CD4-positive, alpha-beta memory T cell (primary cell): Measurements from ENCODE around the gene PDE6B. TPM values are rescaled to one million over a fixed set of nuclear protein-coding genes. Genes with fewer than 3 reads are reported as not detected.

Experiments
- CTCF ChIA-PET: fragments of 350-600 bp; sonication (Branson Sonifier 250); formaldehyde crosslinking; loops from one replicate; lab custom pipeline; 2021; ENCODE audit warnings: inconsistent platforms; ENCODE audit not compliant: partially characterized antibody; lab: Charles Lee
- POLR2A ChIA-PET: fragments of 350-600 bp; sonication (Branson Sonifier 250); formaldehyde crosslinking; loops from one replicate; lab custom pipeline; 2021; ENCODE audit not compliant: partially characterized antibody; lab: Charles Lee
- DNase-seq, 5 donors: peaks; one replicate each; pipeline versions ENCODE4 v3.0.0 to v3.0.0-alpha.2; 2020 to 2022; ENCODE audit warnings: mixed read lengths in 1 of 5
- H3K27ac ChIP-seq: one replicate; pipeline ENCODE4 v1.7.0; 2013; ENCODE audit warnings: low read depth, low read length
- H3K27me3 ChIP-seq: 2 replicates; pipeline ENCODE4 v1.7.0; 2013; ENCODE audit warnings: mild to moderate bottlenecking, low read length, moderate library complexity; ENCODE audit not compliant: insufficient read depth
- H3K36me3 ChIP-seq: 2 replicates; pipeline ENCODE4 v1.7.0; 2013; ENCODE audit warnings: mild to moderate bottlenecking, low read length, moderate library complexity; ENCODE audit not compliant: insufficient read depth
- H3K4me1 ChIP-seq: 2 replicates; pipeline ENCODE4 v1.7.0; 2013; ENCODE audit warnings: mild to moderate bottlenecking, low read length, moderate library complexity; ENCODE audit not compliant: insufficient read depth
- H3K4me3 ChIP-seq, 2 donors: one replicate each; pipeline ENCODE4 v1.7.0; 2013; ENCODE audit warnings: low read length in 2 of 2, mild to moderate bottlenecking in 1 of 2
- H3K9me3 ChIP-seq, 2 donors: one replicate each; pipeline ENCODE4 v1.7.0; 2013; ENCODE audit warnings: low read length in 2 of 2, control low read depth in 1 of 2; ENCODE audit not compliant: control insufficient read depth in 1 of 2
- H3K27ac Mint-ChIP-seq, 7 donors: one replicate each; pipeline ENCODE4 v1.8.0; 2020 to 2021; ENCODE audit warnings: mixed read lengths in 7 of 7, mild to moderate bottlenecking in 6 of 7, inconsistent platforms in 3 of 7, moderate library complexity in 3 of 7
- H3K27me3 Mint-ChIP-seq, 2 donors: one replicate each; pipeline ENCODE4 v1.8.0; 2020 to 2021; ENCODE audit warnings: mixed read lengths in 2 of 2
- H3K36me3 Mint-ChIP-seq, 2 donors: one replicate each; pipeline ENCODE4 v1.8.0; 2020 to 2021; ENCODE audit warnings: mixed read lengths in 2 of 2, inconsistent platforms in 1 of 2, mild to moderate bottlenecking in 1 of 2
- H3K4me1 Mint-ChIP-seq, 4 donors: one replicate each; pipeline ENCODE4 v1.8.0; 2020 to 2021; ENCODE audit warnings: mixed read lengths in 4 of 4, mild to moderate bottlenecking in 1 of 4
- H3K4me3 Mint-ChIP-seq, 8 donors: one replicate each; pipeline ENCODE4 v1.8.0; 2020 to 2021; ENCODE audit warnings: mixed read lengths in 8 of 8, mild to moderate bottlenecking in 7 of 8, moderate library complexity in 6 of 8, inconsistent platforms in 3 of 8
- H3K9me3 Mint-ChIP-seq, 8 donors: one replicate each; pipeline ENCODE4 v1.8.0; 2020 to 2021; ENCODE audit warnings: mixed read lengths in 8 of 8, mild to moderate bottlenecking in 5 of 8, inconsistent platforms in 3 of 8, moderate library complexity in 1 of 8
- intact Hi-C: fragments of 100-400 bp; cut with micrococcal nuclease; formaldehyde crosslinking; loops from one replicate; pipeline ENCODE4 v1.15.1; 2023
- polyA plus RNA-seq, 2 donors: library from polyadenylated mRNA; unstranded; fragments of 300-500 nt; fragmentation: Illumina TruSeq; gene quantifications; one replicate each; pipeline ENCODE4 v1.2.3, GENCODE V29; 2021
- total RNA-seq, 2 experiments: library from RNA; stranded (reverse); gene quantifications; one replicate each; pipeline ENCODE4 v1.2.3, GENCODE V29; 2021

Gene PDE6B
- total and polyA plus RNA-seq, 4 experiments from 2014 or later = 15.3 to 17.6 (median 15.7) TPM

GRCh38 chr4:671769-672168, 46.4 kb downstream of the PDE6B start:
- no peaks in the 10 kb centered on the region for H3K9me3 ChIP-seq
- Mint-ChIP-seq H3K9me3 (no peaks in the 10 kb centered on the region), H3K4me3 (peak overlapping the region in 3 of 8 donors; percentile 49 to 70 (median 65)), H3K27me3 (no peaks in the 10 kb centered on the region), H3K27ac (peak overlapping the region in 1 of 7 donors; percentile 53), H3K36me3 (peaks cover 11 to 19% of the 10 kb centered on the region in 2 donors), H3K4me1 (peaks cover 0 to 15% (median 10%) of the 10 kb centered on the region in 4 donors)
- H3K4me3 ChIP-seq = no peak overlapping the region
- ChIA-PET POLR2A (interaction anchor here (1.0 kb wide), 1 partner anchor 9 kb away, joined by 3 read pairs; no protein-coding TSS in a partner anchor), CTCF (interaction anchor here (3.3 kb wide), 1 partner anchor 8 kb away, joined by 19 read pairs; no protein-coding TSS in a partner anchor)
- H3K4me1 ChIP-seq = peaks cover 16% of the 10 kb centered on the region
- H3K27me3 ChIP-seq = no peaks in the 10 kb centered on the region
- intact Hi-C loops = loop anchor here (5.0 kb wide), 2 partner anchors 334 to 1186 kb away; partner anchors contain the start of genes LETM1 and ZNF141
- H3K27ac ChIP-seq = no peak overlapping the region
- peak in 1 of 5 donors; percentile 28 for DNase-seq
- H3K36me3 ChIP-seq = peaks cover 12% of the 10 kb centered on the region

GRCh38 chr4:673349-674091, 48.1 kb downstream of the PDE6B start:
- POLR2A ChIA-PET = interaction anchor here (0.6 to 4.4 kb wide), 11 partner anchors 9 to 337 kb away, joined by 3 to 57 read pairs (median 4); partner anchors contain the start of genes GAK, PCGF3 and TMEM175
- Histone ChIP-seq H3K27ac (peak overlapping the region; percentile 99), H3K9me3 (no peaks in the 10 kb centered on the region), H3K4me1 (peaks cover 16% of the 10 kb centered on the region), H3K36me3 (peaks cover 12% of the 10 kb centered on the region), H3K27me3 (no peaks in the 10 kb centered on the region), H3K4me3 (peak overlapping the region; percentile 32 to 57)
- peak overlapping the region; percentile 74 to 92 (median 82) for H3K4me3 Mint-ChIP-seq
- no peaks in the 10 kb centered on the region for H3K27me3 Mint-ChIP-seq
- DNase-seq = peak in 1 of 5 donors; percentile 44
- H3K9me3 Mint-ChIP-seq = no peaks in the 10 kb centered on the region
- H3K36me3 Mint-ChIP-seq = peaks cover 11 to 19% of the 10 kb centered on the region in 2 donors
- CTCF ChIA-PET = interaction anchor here (1.4 to 3.3 kb wide), 2 partner anchors 10 to 429 kb away, joined by 3 to 19 read pairs; no protein-coding TSS in a partner anchor
- H3K4me1 Mint-ChIP-seq = peaks cover 2 to 18% (median 10%) of the 10 kb centered on the region in 4 donors
- peak overlapping the region; percentile 55 to 89 (median 79) for H3K27ac Mint-ChIP-seq
- intact Hi-C loops = loop anchor here (1.0 to 5.0 kb wide), 9 partner anchors 9 to 1184 kb away; partner anchors contain the start of genes DGKQ, GAK, LETM1 and PCGF3

DNA sequence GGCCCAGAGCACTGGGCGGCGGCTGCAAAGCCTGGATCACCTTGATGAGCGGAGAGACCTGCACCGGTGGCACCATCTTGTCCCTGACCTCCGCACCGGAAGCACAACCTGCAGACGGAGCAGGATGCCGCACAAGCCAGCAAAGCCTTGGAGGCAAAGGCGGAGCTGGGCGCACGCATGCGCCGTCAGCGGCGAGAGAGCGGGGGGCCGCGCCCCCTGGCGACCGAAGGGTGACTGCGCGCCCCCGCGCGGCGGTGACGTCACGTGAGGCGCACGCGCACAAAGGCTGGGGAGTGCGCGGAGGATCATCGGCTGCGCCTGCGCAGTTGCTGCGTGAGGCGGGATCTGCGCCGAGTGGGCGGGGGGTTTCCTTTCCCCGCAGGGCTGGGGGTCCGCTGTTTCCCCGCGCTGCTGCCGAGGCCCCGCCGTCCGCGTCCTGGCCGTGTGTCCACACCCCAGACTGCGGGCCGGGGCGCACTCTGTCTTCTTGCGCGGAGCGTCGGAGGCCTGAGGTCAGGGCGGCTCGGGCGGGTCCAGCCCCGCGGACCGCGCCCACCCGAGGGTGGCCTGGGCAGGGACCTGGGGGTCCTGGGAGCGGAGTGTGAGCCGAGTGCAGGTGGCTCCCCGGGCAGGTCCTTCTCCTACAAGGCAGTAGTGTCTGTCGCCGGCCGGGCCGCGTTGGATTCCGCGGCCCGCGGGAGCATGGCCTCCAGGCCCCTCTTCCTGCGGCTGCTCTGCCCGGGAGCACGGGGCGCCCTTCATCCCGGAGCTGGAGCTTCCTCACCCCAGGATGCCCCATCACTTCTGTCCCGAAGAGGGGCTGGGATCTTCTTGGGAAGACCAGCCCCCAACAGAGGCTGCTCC, 49.0 kb downstream of the PDE6B start, which contains the start of the genes ATP5ME and MYL5:
TSS of gene ATP5ME (minus strand) at position 105 of the 864 bp plus-strand sequence. CDS start at position 76, 29 bp downstream.
TSS of gene MYL5 (plus strand) at position 371 of the 864 bp plus-strand sequence. CDS start 3,485 bp downstream, outside the sequence.
- peaks cover 2 to 18% (median 10%) of the 10 kb centered on the region in 4 donors for H3K4me1 Mint-ChIP-seq
- peak within 1 kb of the TSS; percentile 99 for H3K27ac ChIP-seq
- H3K4me3 ChIP-seq = peak within 1 kb of the TSS; percentile 57 to 76
- H3K9me3 Mint-ChIP-seq = no peaks in the 10 kb centered on the region
- peak; percentile 98 to 100 (median 98) for DNase-seq
- no peaks in the 10 kb centered on the region for H3K27me3 ChIP-seq
- peak within 1 kb of the TSS; percentile 85 to 94 (median 92) for H3K27ac Mint-ChIP-seq
- CTCF ChIA-PET = interaction anchor here (1.4 to 3.3 kb wide), 2 partner anchors 11 to 430 kb away, joined by 3 to 19 read pairs; no protein-coding TSS in a partner anchor
- intact Hi-C loops = loop anchor here (1.0 to 5.0 kb wide), 9 partner anchors 10 to 1183 kb away; partner anchors contain the start of genes DGKQ, GAK, LETM1 and PCGF3
- peaks cover 11 to 19% of the 10 kb centered on the region in 2 donors for H3K36me3 Mint-ChIP-seq
- POLR2A ChIA-PET = interaction anchor here (0.6 to 4.4 kb wide), 15 partner anchors 9 to 550 kb away, joined by 3 to 57 read pairs (median 4); partner anchors contain the start of genes GAK, PCGF3, TMEM175 and ZNF718
- H3K9me3 ChIP-seq = no peaks in the 10 kb centered on the region
- peak within 1 kb of the TSS; percentile 86 to 93 (median 90) for H3K4me3 Mint-ChIP-seq
- H3K4me1 ChIP-seq = peaks cover 16% of the 10 kb centered on the region
- H3K36me3 ChIP-seq = peaks cover 12% of the 10 kb centered on the region
- no peaks in the 10 kb centered on the region for H3K27me3 Mint-ChIP-seq

DNA sequence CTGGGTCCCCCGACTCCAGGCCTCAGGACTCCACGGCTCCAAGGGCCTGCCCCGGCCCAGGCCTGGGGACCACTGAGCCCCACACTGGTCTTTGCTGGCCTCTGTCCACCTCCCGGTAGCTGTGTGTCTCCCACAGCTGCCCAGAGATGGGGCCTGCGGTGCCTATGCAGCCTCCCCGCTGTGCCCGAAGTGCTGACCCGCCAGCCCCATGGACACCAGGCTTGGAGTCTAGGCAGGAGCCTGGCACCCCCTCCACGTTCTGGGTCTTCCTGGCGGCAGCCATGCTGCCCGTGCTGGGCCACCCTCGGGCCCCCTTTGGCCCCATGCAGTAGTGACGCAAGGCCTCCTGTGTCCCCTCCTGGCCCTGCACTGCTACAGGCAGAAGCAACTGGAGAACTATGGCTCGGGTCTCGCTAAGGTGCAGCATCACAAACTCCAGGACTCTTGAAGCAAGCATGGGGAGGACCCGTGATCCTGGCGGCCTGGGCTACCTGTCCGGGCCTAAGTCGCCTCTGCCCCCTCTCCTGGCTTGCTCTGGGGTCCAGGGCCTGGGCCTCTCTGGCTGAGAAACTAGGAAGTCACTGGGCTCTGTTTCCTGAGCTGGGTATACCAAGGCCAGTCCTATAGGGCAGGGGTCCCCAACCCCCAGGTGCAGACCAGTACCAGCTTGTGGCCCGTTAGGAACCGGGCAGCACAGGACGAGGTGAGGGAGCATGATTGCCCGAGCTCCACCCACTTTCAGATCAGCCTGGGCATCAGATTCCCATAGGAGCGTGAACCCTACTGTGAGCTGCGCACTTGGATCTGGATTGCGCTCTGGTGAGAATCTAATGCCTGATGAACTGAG, 49.9 kb downstream of the PDE6B start:
- Mint-ChIP-seq H3K27me3 (no peaks in the 10 kb centered on the region), H3K4me3 (peak overlapping the region; percentile 61 to 92 (median 82)), H3K4me1 (peaks cover 2 to 20% (median 11%) of the 10 kb centered on the region in 4 donors), H3K27ac (peak overlapping the region; percentile 66 to 94 (median 84)), H3K36me3 (peaks cover 11 to 19% of the 10 kb centered on the region in 2 donors), H3K9me3 (no peaks in the 10 kb centered on the region)
- intact Hi-C loops = no loop called here
- H3K27me3 ChIP-seq = no peaks in the 10 kb centered on the region
- ChIA-PET POLR2A (interaction anchor here (1.0 to 4.4 kb wide), 3 partner anchors 8 to 107 kb away, joined by 4 to 57 read pairs (median 7); no protein-coding TSS in a partner anchor), CTCF (no interaction called here)
- peak overlapping the region; percentile 99 for H3K27ac ChIP-seq
- peak in 1 of 5 donors; percentile 48 for DNase-seq
- peak overlapping the region; percentile 47 to 76 for H3K4me3 ChIP-seq
- H3K4me1 ChIP-seq = peaks cover 18% of the 10 kb centered on the region
- H3K36me3 ChIP-seq = peaks cover 12% of the 10 kb centered on the region
- no peaks in the 10 kb centered on the region for H3K9me3 ChIP-seq

GRCh38 chr4:675980-676870, 50.9 kb downstream of the PDE6B start:
- peaks cover 2 to 27% (median 16%) of the 10 kb centered on the region in 4 donors for H3K4me1 Mint-ChIP-seq
- Histone ChIP-seq H3K36me3 (peaks cover 12% of the 10 kb centered on the region), H3K27me3 (no peaks in the 10 kb centered on the region), H3K4me3 (no peak overlapping the region), H3K9me3 (no peaks in the 10 kb centered on the region), H3K4me1 (peaks cover 28% of the 10 kb centered on the region), H3K27ac (no peak overlapping the region)
- ChIA-PET CTCF (no interaction called here), POLR2A (interaction anchor here (0.5 to 4.4 kb wide), 3 partner anchors 12 to 209 kb away, joined by 3 to 57 read pairs (median 4); no protein-coding TSS in a partner anchor)
- H3K4me3 Mint-ChIP-seq = peak overlapping the region in 5 of 8 donors; percentile 8 to 92 (median 67)
- no peaks in the 10 kb centered on the region for H3K9me3 Mint-ChIP-seq
- intact Hi-C loops = no loop called here
- peak overlapping the region in 6 of 7 donors; percentile 6 to 89 (median 46) for H3K27ac Mint-ChIP-seq
- H3K36me3 Mint-ChIP-seq = peaks cover 5 to 13% of the 10 kb centered on the region in 2 donors
- no peaks in the 10 kb centered on the region for H3K27me3 Mint-ChIP-seq
- peak in 1 of 5 donors; percentile 37 for DNase-seq
